Limb (tissue), 2 donors: ENCODE measurements around the gene WNK2.

Experiments
- DNase-seq, 2 donors: peaks; one replicate each; pipeline ENCODE4 v3.0.0-alpha.2; 2016; ENCODE audit errors: extremely low spot score in 2 of 2

WNK2 gene

GRCh38 chr9:93161786-93162562 is 22.0 kb upstream of the WNK2 start:
- peak in 1 of 2 donors; percentile 69 for DNase-seq

GRCh38 chr9:93164085-93164484 is 19.9 kb upstream of the WNK2 start:
- DNase-seq = no peak

- no peak for DNase-seq
Measured at GRCh38 chr9:93166699-93167098, 17.2 kb upstream of the WNK2 start.

GRCh38 chr9:93167185-93167584 is 16.8 kb upstream of the WNK2 start:
- DNase-seq = no peak

GRCh38 chr9:93167838-93168237 is 16.1 kb upstream of the WNK2 start:
- DNase-seq = no peak

GRCh38 chr9:93168581-93168980 is 15.4 kb upstream of the WNK2 start:
- DNase-seq = no peak

- no peak for DNase-seq
Measured at GRCh38 chr9:93169444-93169843, 14.5 kb upstream of the WNK2 start.

GRCh38 chr9:93170571-93170970 is 13.4 kb upstream of the WNK2 start:
- DNase-seq = no peak

GRCh38 chr9:93171261-93171990 is 12.5 kb upstream of the WNK2 start:
- no peak for DNase-seq

GRCh38 chr9:93172666-93173364 is 11.1 kb upstream of the WNK2 start:
- no peak for DNase-seq

- no peak for DNase-seq
Measured at GRCh38 chr9:93173365-93174051, 10.4 kb upstream of the WNK2 start.

GRCh38 chr9:93174976-93175375 is 9.0 kb upstream of the WNK2 start:
- DNase-seq = no peak

GRCh38 chr9:93177676-93178075 is 6.3 kb upstream of the WNK2 start:
- no peak for DNase-seq

- no peak for DNase-seq
Measured at GRCh38 chr9:93178851-93179786, 4.8 kb upstream of the WNK2 start.

GRCh38 chr9:93180938-93181337 is 3.0 kb upstream of the WNK2 start:
- no peak for DNase-seq

GRCh38 chr9:93181672-93182435 is 2.1 kb upstream of the WNK2 start:
- DNase-seq = no peak

GRCh38 chr9:93182572-93182971 is 1.4 kb upstream of the WNK2 start:
- DNase-seq = no peak

- no peak for DNase-seq
Measured at GRCh38 chr9:93183131-93183662, 742 bp upstream of the WNK2 start.

- DNase-seq = peak in 1 of 2 donors; percentile 72
Measured at GRCh38 chr9:93184432-93185265, 710 bp downstream of the WNK2 start.
